GM18502 (cell line): Measurements from ENCODE around the gene ITGA1.
"Not testable (repeated sequence)": the region's sequence is repeated elsewhere in the genome, so short reads cannot be mapped to it uniquely, and the experiment has no call there.

Experiments
- ATAC-seq: cut with Tn5 transposase; IDR thresholded peaks from one replicate; pipeline ENCODE4 v1.9.1; 2021; ENCODE audit warnings: mild to moderate bottlenecking; ENCODE audit not compliant: unreplicated experiment, poor library complexity

Gene ITGA1

DNA sequence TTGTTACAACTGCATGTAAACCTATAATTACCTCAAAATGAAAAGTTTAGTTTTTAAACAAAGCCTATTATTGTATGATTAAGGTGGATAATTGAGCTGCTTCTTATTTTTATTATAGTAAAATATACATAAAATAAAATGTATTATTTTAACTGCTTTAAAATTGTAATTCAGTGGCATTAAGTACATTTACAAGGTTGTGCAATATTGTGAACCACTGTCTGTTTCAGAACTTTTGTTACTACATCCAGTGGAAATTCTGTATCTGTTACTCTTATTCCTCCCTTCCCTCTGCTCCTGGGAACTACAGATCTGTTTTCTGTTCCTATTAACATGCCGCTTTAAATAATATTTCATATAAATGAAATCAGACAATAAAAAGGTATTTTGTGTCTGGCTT lies 37.1 kb downstream of the ITGA1 start:
- no peak for ATAC-seq

DNA sequence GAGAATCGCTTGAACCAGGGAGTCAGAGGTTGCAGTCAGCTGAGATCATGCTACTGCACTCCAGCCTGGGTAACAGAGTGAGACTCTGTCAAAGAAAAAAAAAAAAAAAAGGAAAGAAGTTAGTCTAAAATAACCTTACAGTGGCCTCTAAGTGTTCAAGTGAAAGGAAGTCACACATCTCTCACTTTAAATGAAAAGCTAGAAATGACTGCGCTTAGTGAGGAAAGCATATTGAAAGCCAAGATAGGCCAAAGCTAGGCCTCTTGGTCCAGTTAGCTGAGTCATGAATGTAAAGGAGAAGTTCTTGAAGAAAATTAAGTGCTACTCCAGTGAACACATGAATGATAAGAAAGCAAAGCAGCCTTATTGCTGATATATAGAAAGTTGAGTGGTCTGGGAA lies 38.1 kb downstream of the ITGA1 start:
- peak; percentile 96 for ATAC-seq

DNA sequence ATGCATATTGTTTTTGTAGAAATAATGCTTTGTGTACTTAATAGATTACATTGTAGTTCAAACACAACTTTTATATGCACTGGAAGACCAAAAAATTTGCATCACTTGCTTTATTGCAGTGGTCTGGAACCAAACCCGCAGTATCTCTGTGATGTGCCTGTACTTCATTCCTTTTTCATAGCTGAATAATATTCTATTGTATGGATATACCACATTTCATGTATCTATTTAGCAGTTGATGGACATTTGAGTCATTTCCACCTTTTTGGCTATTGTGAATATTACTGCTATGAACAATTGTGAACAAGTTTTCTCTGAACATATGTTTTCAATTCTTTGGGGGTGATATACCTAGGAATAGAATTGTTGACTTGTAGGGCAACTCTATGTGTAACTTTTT lies 40.1 kb downstream of the ITGA1 start:
- ATAC-seq: no peak

DNA sequence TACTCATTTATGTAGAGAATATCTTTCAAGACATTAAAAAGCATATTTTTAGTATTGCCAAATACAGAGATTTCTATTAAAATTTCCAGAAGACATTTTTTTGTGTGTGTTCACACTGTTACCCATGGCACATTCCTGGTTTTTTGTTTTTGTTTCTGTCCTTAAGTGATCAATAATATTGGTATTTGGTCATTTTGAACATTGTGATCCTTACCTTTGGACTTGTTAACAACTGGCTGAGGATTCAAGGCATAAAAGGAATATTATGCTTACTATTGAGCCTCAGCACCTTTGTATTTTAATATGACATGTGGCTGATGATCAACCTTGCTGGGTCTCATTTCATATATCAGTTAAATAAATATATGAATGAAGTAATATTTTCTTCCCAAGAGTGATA lies 41.9 kb downstream of the ITGA1 start:
- no peak for ATAC-seq

DNA sequence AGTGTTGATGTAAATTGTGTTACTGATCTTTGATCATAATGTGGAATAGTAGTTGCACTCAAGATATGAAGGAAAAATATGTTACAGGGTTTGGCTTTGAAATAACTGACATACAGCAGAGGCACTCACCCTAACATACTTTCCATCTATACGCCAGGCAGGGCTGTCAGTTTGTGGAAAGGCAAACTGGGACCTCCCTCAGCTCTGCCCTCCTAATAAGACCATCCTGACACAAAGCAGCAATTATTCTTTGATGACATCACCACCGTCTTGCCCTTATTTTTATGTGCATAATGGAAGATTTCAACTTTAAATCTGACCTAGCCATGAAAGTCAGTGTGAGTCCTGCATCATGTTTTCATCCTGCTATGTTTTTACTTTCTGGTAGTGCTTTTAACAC lies 42.9 kb downstream of the ITGA1 start:
- no peak for ATAC-seq

DNA sequence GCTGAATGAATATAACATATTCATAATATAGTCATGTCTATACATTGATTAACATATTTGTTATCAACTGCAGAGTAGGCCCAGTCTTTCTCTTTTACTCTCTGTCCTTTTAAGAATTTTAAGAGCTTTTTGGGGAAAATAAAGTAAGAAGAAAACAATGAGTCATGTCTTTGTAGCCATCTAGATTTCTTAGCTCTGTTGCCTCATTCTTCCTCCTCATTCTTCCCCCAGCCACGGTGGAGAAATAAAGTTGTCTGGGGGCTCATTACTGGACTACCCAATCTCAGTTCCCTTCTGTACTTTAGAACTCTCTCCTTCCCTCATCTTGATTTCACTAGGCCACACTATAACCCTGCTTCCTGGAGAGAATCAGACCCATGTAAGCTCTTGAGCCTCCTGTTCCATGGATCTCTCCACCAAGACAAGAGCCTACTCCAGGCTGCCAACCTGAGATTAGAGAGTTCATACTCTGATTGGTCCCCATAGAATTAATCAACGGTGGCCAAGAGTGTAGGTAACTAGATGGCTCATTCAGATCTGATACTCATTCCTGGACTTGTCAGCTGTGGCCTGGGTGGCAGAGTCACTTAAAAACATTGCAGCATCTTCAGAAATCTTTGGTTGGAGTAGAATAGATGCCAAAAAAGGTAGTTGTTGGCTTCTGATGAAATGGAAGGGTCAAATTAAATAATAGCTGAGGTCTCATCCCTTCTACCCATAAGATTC lies 44.2 kb downstream of the ITGA1 start:
- no peak for ATAC-seq

DNA sequence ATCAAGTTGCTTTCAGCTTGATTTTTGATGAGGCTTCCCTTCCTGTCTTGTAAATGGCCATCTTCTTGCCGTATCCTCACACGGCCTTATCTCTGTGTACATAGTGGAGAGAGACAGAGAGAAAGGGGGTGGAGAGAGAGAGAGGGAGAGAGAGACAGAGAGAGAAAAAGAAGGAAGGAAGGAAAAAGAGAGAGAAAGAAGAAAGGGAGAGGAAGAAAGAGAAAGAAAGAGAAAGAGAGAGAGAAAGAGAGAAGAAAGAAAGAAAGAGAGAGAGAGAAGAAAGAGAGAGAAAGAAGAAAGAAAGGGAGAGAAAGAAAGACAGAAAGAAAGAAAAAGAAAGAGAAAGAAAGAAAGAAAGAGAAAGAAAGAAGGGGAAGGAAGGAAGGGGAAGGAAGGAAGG lies 46.6 kb downstream of the ITGA1 start:
- no peak for ATAC-seq

DNA sequence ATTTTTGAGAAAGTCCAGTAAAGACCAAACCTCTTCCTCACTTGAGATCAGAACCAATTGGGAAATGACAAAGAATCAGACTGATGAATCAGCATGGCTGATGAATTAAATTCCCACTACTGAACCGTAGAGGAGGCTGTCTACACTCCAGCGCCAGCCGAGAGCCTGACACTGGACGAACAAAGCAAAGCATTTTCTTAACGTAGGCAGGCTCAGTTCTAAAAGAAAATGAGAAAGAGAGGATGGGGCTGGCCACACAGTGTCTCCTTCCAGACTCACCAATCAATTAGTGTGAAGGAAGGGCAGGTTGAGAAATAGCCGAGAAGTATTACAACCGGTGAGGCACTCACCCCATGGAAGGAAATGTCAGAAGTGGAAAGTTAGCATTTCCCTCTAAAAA lies 49.4 kb downstream of the ITGA1 start:
- ATAC-seq: no peak

DNA sequence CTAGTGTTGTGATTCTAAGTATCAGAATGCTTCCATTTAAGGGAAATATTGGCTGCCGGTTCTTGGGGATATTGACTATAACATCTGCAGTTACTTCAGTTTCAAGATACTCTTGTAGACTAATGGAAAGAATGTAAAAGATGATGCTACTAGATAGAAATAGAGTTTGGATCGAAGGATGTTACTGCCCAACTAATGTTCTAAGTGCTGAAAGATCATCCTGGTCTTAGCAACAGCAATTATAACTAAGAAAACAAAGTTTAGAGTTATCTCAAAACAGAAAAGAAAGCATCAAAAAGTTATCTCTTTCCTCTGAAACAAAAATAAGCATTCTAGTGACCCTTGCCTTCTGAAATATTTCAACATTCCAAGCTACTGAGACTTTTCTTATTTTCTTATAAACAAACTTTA lies 49.9 kb downstream of the ITGA1 start:
- no peak for ATAC-seq

DNA sequence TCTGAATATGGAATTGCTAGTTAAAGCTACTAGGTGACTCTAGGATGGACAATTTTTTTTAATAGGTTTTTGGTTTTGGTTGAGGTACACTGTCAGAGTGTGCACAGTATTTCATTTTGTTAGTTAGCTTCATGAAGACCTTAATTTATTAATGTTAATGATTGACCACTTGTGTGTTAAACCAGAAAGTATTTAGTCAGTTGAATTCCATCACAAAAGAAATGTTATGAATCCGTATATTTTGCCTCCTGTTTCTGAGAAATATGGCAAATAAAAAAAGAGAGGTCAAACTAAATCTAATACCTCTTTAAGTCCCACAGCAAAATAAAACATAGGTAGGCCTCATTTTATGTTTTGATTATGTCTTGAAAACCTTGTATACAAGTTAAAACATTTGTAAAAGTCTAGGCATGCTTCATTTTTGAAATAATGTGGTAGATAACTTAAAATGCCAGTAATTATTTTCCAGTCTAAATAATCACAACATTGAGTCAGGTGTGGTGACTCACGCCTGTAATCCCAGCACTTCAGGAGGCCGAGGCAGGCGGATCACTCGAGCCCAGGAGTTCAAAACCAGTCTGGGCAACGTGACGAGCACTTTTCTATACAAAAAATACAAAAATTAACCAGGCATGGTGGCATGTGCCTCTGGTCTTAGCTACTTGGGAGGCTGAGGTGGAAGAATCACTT lies 50.8 kb downstream of the ITGA1 start:
- no peak for ATAC-seq

DNA sequence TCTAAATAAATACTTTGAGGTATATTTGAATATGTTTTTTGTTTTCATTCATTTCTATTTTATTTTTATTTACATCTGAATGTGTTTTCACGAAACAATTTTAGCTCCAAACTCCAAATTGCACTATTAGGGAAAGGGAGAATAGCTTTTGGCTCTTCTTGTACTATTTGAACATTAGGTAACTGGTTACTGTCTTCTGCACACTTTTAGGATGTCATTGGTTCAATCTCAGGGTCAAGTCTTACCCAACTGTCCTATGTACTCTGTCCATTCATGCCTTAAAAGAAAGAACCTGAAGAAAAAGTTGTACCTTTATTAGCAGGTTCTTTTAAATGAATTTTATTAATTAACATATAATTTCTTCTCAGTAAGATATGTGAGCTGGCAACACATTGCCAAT lies 51.6 kb downstream of the ITGA1 start:
- ATAC-seq: no peak

DNA sequence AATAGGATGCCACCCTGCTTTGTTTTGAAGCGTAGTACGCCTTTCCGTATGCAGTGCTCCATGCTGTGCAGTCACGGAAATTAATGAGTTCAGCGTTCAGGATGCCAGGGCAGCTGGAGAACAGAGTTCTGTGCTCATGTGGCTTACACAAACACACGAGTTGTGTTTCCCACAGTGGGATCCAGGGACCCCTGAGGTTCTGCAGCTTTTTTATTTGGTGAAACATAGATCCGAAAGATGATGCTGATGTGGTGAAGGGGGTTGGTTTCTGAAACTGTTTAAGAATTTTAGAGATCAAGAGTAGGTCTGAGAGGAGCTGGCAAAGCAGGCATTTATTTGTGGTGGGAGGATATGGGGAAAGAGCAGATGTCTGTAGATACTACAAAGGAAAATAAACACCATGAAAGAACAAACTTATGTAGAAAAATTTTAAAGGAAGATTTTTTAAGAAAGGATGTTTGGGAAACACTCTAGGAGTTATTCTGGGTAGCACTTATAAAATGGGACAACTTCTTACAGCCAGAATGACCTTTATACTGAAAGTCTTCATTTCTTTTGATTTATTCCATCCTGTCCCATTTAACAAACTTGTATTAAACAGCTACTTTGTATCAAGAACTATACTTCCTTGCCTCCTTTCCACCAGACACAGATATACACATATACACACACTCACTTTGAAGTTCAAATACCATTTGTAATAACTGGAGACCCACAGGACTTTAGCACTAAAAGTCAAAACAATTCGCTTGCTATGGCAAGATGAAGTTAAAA lies 52.7 kb downstream of the ITGA1 start:
- ATAC-seq: no peak

DNA sequence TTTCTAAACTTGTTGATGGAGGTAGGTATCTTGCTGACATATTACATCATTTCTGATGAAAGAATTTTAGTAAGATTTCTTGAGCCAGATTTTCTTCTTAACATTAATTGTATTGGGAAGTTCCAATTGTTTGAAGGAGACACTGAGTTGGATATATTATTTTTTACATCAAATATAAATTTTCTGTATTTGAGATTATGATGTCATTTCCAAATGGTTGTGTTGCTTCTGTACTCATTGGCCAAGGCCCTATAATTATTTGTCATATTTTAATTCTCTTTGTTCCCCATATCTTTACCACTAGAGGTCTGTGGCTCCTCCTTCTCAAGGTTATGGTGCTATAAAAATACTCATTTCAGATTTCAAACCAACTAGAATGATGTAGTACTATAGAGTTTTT lies 53.4 kb downstream of the ITGA1 start:
- ATAC-seq: no peak

DNA sequence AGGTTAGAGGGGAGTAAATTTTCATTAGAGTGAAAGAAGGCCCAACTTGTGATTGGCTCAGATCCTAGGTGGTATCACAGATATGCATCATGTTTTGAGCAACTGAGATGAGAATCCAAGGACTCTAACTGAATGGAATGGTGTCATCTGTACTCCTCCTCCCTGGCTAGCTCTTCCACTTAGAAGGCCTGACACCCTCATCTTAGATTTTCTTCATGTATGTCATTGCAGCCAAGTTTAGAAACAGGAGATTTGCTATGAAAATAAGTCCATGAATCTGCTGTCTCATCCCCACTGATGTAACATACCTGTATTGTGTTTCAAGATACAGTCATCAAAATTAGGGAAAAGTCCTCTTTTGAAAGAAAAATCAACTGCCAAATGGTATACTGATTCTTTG lies 54.4 kb downstream of the ITGA1 start:
- ATAC-seq: no peak

DNA sequence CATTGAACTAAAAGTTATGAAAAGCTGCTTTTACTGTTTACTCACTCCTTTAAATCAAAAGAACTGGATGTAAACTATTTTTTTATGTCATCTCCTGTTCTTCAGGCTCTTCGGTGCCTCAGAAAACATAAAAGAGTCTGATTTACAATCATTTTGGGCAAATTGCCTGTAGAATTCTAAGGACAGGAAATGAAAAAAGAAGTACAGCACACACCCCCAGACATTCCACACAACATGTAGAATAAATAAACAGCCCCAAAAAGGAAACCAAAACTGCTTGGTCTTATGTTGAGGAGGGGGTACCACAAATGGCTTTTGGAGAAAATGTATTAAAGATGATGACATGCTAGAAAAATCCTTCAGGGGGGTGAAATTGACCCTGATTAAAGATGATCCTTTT lies 57.2 kb downstream of the ITGA1 start:
- ATAC-seq: no peak

DNA sequence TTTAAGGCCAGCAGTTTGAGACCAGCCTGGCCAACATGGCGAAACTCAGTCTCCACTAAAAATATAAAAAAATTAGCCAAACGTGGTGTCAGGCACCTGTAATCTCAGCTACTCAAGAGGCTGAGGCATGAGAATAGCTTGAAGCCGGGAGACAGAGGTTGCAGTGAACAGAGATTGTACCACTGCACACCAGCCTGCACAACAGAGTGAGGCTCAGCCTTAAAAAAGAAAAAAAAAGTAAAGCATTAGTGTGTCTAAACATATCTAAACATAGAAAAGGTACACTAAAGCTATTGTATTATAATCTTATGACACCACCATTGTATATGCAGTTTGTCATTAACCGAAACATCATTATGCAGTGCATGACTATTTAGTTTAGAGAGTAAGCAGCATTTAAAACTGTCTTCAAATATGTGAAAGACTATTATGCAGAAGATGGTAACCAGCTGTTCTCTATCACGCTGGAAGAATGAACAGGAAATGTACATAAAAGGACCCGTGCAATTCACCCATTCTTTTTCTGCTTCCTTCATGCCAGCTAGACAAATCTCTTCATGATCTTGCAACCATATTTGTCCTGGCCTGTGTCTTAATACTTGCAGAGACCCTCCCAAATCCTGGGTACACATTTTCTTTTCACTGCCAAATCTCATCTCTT lies 58.6 kb downstream of the ITGA1 start:
- ATAC-seq: no peak

DNA sequence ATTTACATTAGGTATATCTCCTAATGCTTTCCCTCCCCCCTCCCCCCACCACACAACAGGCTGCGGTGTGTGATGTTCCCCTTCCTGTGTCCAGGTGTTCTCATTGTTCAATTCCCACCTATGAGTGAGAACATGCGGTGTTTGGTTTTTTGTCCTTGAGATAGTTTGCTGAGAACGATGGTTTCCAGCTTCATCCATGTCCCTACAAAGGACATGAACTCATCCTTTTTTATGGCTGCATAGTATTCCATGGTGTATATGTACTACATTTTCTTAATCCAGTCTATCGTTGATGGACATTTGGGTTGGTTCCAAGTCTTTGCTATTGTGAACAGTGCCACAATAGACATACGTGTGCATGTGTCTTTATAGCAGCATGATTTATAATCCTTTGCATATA lies 61.0 kb downstream of the ITGA1 start:
- not testable (repeated sequence) for ATAC-seq

DNA sequence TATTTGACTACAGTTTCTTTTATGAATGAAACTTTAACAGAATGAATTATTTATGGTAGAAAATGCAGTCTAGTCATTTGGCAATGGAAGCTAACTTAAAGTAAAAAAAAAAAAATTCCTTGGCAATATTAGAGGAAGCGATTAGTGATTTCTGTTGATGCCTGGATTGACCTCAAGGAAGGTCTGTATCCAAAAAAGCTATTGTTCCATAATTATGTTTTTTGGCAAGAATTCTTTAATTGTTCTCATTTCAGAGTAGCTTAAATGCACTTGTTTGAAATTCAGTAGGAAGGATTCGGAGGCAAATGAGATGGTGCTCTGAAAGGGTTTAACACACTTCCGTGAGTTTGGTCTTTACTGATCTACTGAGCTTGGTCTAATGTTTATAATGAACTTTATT lies 61.8 kb downstream of the ITGA1 start:
- no peak for ATAC-seq

DNA sequence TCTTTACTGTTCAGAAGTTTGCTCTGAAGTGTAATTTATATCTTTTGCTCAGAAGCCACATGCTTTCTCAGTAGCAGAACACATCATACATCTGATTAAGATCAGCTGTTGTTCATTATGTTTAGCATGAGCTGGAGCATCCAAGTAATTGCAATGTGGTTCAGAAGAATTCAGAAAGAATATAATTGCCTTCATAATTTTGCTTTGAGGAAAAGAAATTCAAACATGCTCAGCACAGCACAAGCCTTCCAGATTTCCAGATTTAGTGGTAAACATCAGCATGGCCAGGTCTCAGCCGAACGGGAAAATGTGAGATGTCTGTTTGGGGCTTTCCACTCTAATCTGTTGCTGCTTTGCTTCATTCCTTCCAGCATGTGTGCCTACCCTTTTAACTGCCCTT lies 65.9 kb downstream of the ITGA1 start:
- ATAC-seq: no peak

DNA sequence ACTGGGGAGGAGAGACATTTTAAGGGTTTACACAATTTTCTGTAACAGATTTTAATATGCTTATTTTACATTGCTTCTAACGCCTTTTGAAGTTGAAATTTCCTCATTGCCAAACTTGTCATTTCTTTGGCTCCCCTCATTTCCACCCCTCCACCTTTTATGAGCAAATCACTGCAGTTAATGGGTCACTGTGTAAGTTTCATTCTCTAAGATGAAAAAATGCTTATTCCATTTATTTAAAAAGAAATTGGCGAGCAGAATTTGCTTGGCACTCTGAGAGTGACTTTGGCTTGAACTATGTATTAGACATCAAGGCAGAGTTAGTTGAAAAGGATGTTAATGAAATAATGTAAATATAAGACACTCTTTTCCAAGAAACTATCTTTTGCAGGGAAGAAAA lies 66.6 kb downstream of the ITGA1 start:
- no peak for ATAC-seq

DNA sequence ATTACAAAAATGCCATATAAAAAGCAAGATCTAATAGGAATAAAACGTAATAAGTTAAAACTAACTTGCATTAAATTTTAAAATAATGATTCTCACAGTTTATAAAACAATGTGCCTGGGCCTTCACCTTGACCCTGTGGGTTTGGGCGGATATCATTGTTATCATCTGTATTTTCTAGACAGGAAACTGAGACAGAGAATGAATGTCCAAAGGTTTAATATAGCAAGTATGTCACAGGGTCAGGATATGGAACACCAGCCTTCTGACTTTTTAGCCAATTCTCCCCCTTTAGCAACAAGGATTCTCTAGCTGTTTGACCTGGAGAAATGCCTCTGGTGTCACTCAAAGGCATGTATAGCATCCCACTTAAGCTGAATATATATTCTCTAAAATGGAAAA lies 67.2 kb downstream of the ITGA1 start:
- ATAC-seq: no peak
